ENCODE data around the gene C2orf68. TPM values are rescaled to one million over a fixed set of nuclear protein-coding genes. Genes with fewer than 3 reads are reported as not detected.

C2orf68 gene
- total and polyA plus RNA-seq, 9 of the 15 experiments (the other 6 are each of a cell fraction or from before 2014, with no cell fraction given): 22.1 to 50.0 (median 31.8) TPM

DNA sequence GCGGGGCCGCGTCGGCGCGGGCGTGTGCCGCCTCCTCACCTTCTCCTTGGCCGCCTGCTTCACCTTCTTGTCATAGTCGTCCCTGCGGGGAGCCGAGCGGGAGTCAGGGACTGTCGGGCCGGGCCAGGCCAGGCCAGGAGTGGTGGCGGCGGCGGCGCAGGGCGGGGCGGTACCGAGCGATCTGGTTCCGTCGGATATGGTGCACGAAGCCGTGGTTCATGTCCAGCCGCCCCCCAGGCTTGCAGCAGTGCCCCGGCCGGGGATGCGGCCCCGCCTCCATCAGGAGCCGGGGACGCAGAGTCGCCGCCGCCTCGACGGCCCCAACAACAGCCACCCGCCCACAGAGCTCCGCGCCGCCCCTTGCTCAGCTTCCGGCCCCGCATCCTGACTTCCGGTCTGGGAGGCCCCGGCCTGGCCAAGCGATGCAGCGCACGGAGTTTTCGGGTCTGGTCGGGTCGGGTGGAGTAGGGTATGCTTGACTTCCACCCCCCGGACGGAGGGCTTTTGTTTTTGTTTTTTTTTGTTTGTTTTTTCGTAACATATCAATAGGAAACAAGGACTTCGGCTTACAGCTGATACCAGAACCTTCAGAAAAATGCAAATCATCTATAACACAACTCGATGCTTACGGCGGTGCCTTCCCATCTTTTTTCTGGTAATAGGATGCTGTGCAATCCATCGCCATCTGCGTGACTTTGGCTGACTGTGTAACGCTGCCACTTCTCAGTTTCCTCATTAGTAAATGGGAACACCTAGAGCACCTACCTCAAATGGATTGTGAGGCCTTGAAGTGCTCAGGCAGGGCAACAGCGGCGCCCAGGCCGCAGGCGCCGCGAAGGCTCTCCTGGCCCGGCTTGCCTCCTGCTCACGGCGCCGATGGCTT lies at the start of gene C2orf68 (continued):
- TF ChIP-seq, protein P1, sequence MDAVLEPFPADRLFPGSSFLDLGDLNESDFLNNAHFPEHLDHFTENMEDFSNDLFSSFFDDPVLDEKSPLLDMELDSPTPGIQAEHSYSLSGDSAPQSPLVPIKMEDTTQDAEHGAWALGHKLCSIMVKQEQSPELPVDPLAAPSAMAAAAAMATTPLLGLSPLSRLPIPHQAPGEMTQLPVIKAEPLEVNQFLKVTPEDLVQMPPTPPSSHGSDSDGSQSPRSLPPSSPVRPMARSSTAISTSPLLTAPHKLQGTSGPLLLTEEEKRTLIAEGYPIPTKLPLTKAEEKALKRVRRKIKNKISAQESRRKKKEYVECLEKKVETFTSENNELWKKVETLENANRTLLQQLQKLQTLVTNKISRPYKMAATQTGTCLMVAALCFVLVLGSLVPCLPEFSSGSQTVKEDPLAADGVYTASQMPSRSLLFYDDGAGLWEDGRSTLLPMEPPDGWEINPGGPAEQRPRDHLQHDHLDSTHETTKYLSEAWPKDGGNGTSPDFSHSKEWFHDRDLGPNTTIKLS (IDR thresholded peaks at IDR 0.05; ENCODE audit: borderline replicate concordance, low read depth): peak; percentile 20; the same call in 1 of the 2 replicates
- TF ChIP-seq GABPA (tag; conservative IDR thresholded peaks at IDR 0.05; ENCODE audit: low read depth): peak; percentile 98
- TF ChIP-seq TAF1 (IDR thresholded peaks at IDR 0.05; ENCODE audit: control insufficient read depth, extremely low read depth, insufficient read depth, low read length, severe bottlenecking): peak; percentile 95
- TF ChIP-seq DNMT1 (IDR thresholded peaks at IDR 0.05): no peak
- no peak for TF ChIP-seq ZNF507 (tag; conservative IDR thresholded peaks at IDR 0.05)
- TF ChIP-seq ASH1L (IDR thresholded peaks at IDR 0.05; ENCODE audit: borderline replicate concordance, low read depth, partially characterized antibody): no peak
- no peak for TF ChIP-seq FOXJ3 (CRISPR knock-in tag; IDR thresholded peaks at IDR 0.05)
- no peak for TF ChIP-seq POU5F1 (IDR thresholded peaks at IDR 0.05; ENCODE audit: borderline replicate concordance, low read depth, low read length, partially characterized antibody)
- TF ChIP-seq ZNF431 (CRISPR knock-in tag; IDR thresholded peaks at IDR 0.05): no peak
- TF ChIP-seq, protein P2, sequence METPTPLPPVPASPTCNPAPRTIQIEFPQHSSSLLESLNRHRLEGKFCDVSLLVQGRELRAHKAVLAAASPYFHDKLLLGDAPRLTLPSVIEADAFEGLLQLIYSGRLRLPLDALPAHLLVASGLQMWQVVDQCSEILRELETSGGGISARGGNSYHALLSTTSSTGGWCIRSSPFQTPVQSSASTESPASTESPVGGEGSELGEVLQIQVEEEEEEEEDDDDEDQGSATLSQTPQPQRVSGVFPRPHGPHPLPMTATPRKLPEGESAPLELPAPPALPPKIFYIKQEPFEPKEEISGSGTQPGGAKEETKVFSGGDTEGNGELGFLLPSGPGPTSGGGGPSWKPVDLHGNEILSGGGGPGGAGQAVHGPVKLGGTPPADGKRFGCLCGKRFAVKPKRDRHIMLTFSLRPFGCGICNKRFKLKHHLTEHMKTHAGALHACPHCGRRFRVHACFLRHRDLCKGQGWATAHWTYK (CRISPR knock-in tag; IDR thresholded peaks at IDR 0.05): 0 out of 2 replicates have a peak, but pooled peaks have one; percentile 36
- no peak; the same call in 1 of the 2 replicates for TF ChIP-seq ATF7 (IDR thresholded peaks at IDR 0.05)
- no peak for TF ChIP-seq RAD51 (IDR thresholded peaks at IDR 0.05; ENCODE audit: borderline replicate concordance, low read depth)
- TF ChIP-seq, protein P3, sequence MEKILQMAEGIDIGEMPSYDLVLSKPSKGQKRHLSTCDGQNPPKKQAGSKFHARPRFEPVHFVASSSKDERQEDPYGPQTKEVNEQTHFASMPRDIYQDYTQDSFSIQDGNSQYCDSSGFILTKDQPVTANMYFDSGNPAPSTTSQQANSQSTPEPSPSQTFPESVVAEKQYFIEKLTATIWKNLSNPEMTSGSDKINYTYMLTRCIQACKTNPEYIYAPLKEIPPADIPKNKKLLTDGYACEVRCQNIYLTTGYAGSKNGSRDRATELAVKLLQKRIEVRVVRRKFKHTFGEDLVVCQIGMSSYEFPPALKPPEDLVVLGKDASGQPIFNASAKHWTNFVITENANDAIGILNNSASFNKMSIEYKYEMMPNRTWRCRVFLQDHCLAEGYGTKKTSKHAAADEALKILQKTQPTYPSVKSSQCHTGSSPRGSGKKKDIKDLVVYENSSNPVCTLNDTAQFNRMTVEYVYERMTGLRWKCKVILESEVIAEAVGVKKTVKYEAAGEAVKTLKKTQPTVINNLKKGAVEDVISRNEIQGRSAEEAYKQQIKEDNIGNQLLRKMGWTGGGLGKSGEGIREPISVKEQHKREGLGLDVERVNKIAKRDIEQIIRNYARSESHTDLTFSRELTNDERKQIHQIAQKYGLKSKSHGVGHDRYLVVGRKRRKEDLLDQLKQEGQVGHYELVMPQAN (IDR thresholded peaks at IDR 0.05; ENCODE audit: borderline replicate concordance): no peak; the same call in 1 of the 2 replicates
- peak; percentile 24 for TF ChIP-seq FUS (optimal IDR thresholded peaks at IDR 0.05; ENCODE audit: low read depth, low read length)
- no peak for TF ChIP-seq ZNF780A (CRISPR knock-in tag; IDR thresholded peaks at IDR 0.05)
- TF ChIP-seq DMBX1 (CRISPR knock-in tag; IDR thresholded peaks at IDR 0.05; ENCODE audit: borderline replicate concordance): no peak
- TF ChIP-seq FOXA3 (CRISPR knock-in tag; conservative IDR thresholded peaks at IDR 0.05 in 1 of 2, IDR thresholded peaks at IDR 0.05 in 1 of 2): no peak
- no peak for TF ChIP-seq ZNF766 (CRISPR knock-in tag; conservative IDR thresholded peaks at IDR 0.05)
- TF ChIP-seq L3MBTL2 (IDR thresholded peaks at IDR 0.05): peak; percentile 89
- TF ChIP-seq NR2F6 (CRISPR knock-in tag; IDR thresholded peaks at IDR 0.05): no peak
- peak; percentile 89 for TF ChIP-seq ZBTB7A (IDR thresholded peaks at IDR 0.05; ENCODE audit: borderline replicate concordance, control insufficient read depth, low read depth, low read length)
- TF ChIP-seq COPS2 (conservative IDR thresholded peaks at IDR 0.05): no peak
- no peak for TF ChIP-seq NUFIP1 (IDR thresholded peaks at IDR 0.05; ENCODE audit: partially characterized antibody)
